Rectal smooth muscle tissue (tissue), 1 donor: Measurements from ENCODE around the gene KIAA0930.

Source experiments
- H3K27ac ChIP-seq: one replicate; pipeline ENCODE4 v1.7.0; 2013; ENCODE audit warnings: low read depth, low read length, inconsistent platforms
- H3K27me3 ChIP-seq: one replicate; pipeline ENCODE4 v1.7.0; 2013; ENCODE audit warnings: low read length; ENCODE audit not compliant: control insufficient read depth, insufficient read depth
- H3K36me3 ChIP-seq: one replicate; pipeline ENCODE4 v1.7.0; 2013; ENCODE audit warnings: low read length; ENCODE audit not compliant: control insufficient read depth, insufficient read depth
- H3K4me1 ChIP-seq: one replicate; pipeline ENCODE4 v1.7.0; 2013; ENCODE audit warnings: low read length; ENCODE audit not compliant: control insufficient read depth, insufficient read depth
- H3K4me3 ChIP-seq: one replicate; pipeline ENCODE4 v1.7.0; 2013; ENCODE audit warnings: low read length
- H3K9ac ChIP-seq: one replicate; pipeline ENCODE4 v1.7.0; 2013; ENCODE audit warnings: low read length

The KIAA0930 gene

GRCh38 chr22:45239681-45240051 lies 1.0 kb downstream of the KIAA0930 start:
- Histone ChIP-seq H3K9ac (no peak overlapping the region), H3K27me3 (no peaks in the 10 kb centered on the region), H3K4me3 (peak overlapping the region; percentile 69), H3K36me3 (no peaks in the 10 kb centered on the region), H3K4me1 (peaks cover 7% of the 10 kb centered on the region), H3K27ac (no peak overlapping the region)

- no peak overlapping the region for H3K9ac ChIP-seq
- no peaks in the 10 kb centered on the region for H3K27me3 ChIP-seq
- no peaks in the 10 kb centered on the region for H3K36me3 ChIP-seq
- H3K27ac ChIP-seq, result no peak overlapping the region
- H3K4me1 ChIP-seq, result peaks cover 7% of the 10 kb centered on the region
- peak overlapping the region; percentile 17 for H3K4me3 ChIP-seq
Measured at GRCh38 chr22:45238957-45239680, 1.6 kb downstream of the KIAA0930 start.

- Histone ChIP-seq H3K4me3 (no peak overlapping the region), H3K9ac (no peak overlapping the region), H3K27ac (no peak overlapping the region)
Measured at GRCh38 chr22:45238076-45238956, 2.4 kb downstream of the KIAA0930 start.

GRCh38 chr22:45237065-45237990 lies 3.4 kb downstream of the KIAA0930 start:
- no peaks in the 10 kb centered on the region for H3K27me3 ChIP-seq
- peaks cover 7% of the 10 kb centered on the region for H3K4me1 ChIP-seq
- peaks cover under 1% of the 10 kb centered on the region for H3K36me3 ChIP-seq
- H3K4me3 ChIP-seq, result no peak overlapping the region
- no peak overlapping the region for H3K27ac ChIP-seq
- H3K9ac ChIP-seq, result no peak overlapping the region

More at GRCh38 chr22:45238076-45238956, 2.4 kb downstream of the KIAA0930 start:
- H3K36me3 ChIP-seq, result no peaks in the 10 kb centered on the region
- no peaks in the 10 kb centered on the region for H3K27me3 ChIP-seq
- H3K4me1 ChIP-seq, result peaks cover 7% of the 10 kb centered on the region

GRCh38 chr22:45235851-45236342 lies 4.8 kb downstream of the KIAA0930 start:
- Histone ChIP-seq H3K27ac (no peak overlapping the region), H3K9ac (no peak overlapping the region), H3K36me3 (peaks cover 2% of the 10 kb centered on the region), H3K4me1 (peaks cover 4% of the 10 kb centered on the region), H3K4me3 (no peak overlapping the region), H3K27me3 (no peaks in the 10 kb centered on the region)

GRCh38 chr22:45235101-45235777 lies 5.5 kb downstream of the KIAA0930 start:
- H3K4me1 ChIP-seq, result peaks cover 4% of the 10 kb centered on the region
- no peak overlapping the region for H3K9ac ChIP-seq
- peaks cover 2% of the 10 kb centered on the region for H3K36me3 ChIP-seq
- no peak overlapping the region for H3K27ac ChIP-seq
- no peaks in the 10 kb centered on the region for H3K27me3 ChIP-seq
- H3K4me3 ChIP-seq, result no peak overlapping the region

GRCh38 chr22:45233827-45234226 lies 6.9 kb downstream of the KIAA0930 start:
- H3K9ac ChIP-seq, result no peak overlapping the region
- no peaks in the 10 kb centered on the region for H3K4me1 ChIP-seq
- peaks cover 2% of the 10 kb centered on the region for H3K36me3 ChIP-seq
- no peak overlapping the region for H3K4me3 ChIP-seq
- no peaks in the 10 kb centered on the region for H3K27me3 ChIP-seq
- no peak overlapping the region for H3K27ac ChIP-seq

- Histone ChIP-seq H3K36me3 (peaks cover 2% of the 10 kb centered on the region), H3K27ac (no peak overlapping the region), H3K4me1 (no peaks in the 10 kb centered on the region), H3K27me3 (no peaks in the 10 kb centered on the region), H3K9ac (no peak overlapping the region), H3K4me3 (no peak overlapping the region)
Measured at GRCh38 chr22:45233386-45233785, 7.3 kb downstream of the KIAA0930 start.

- Histone ChIP-seq H3K27me3 (no peaks in the 10 kb centered on the region), H3K27ac (no peak overlapping the region), H3K9ac (no peak overlapping the region), H3K4me1 (peaks cover 3% of the 10 kb centered on the region), H3K4me3 (no peak overlapping the region), H3K36me3 (peaks cover 2% of the 10 kb centered on the region)
Measured at GRCh38 chr22:45231293-45231692, 9.4 kb downstream of the KIAA0930 start.

- H3K36me3 ChIP-seq, result peaks cover 2% of the 10 kb centered on the region
- H3K4me1 ChIP-seq, result peaks cover 3% of the 10 kb centered on the region
- no peak overlapping the region for H3K27ac ChIP-seq
- H3K4me3 ChIP-seq, result no peak overlapping the region
- no peak overlapping the region for H3K9ac ChIP-seq
- no peaks in the 10 kb centered on the region for H3K27me3 ChIP-seq
Measured at GRCh38 chr22:45230026-45230721, 10.5 kb downstream of the KIAA0930 start.

GRCh38 chr22:45229181-45229580 lies 11.5 kb downstream of the KIAA0930 start:
- H3K9ac ChIP-seq, result no peak overlapping the region
- H3K27me3 ChIP-seq, result no peaks in the 10 kb centered on the region
- no peak overlapping the region for H3K4me3 ChIP-seq
- peaks cover 3% of the 10 kb centered on the region for H3K4me1 ChIP-seq
- no peak overlapping the region for H3K27ac ChIP-seq
- H3K36me3 ChIP-seq, result peaks cover 2% of the 10 kb centered on the region
